Sigmoid colon (tissue), 7 donors: ENCODE data around the gene ADAM23. TPM values are rescaled to one million over a fixed set of nuclear protein-coding genes. Genes with fewer than 3 reads are reported as not detected.

Experiments
- DNase-seq: peaks from one replicate; pipeline ENCODE4 v3.0.0-alpha.2; 2019
- H3K27ac ChIP-seq, 4 donors: fragments of 200-600 bp; sonication (generic); one replicate each; pipeline ENCODE4 v1.5.1; 2016 to 2019; ENCODE audit warnings: mild to moderate bottlenecking in 1 of 4
- H3K27me3 ChIP-seq, 3 donors: fragments of 200-600 bp; sonication (generic); one replicate each; pipeline ENCODE4 v1.5.1; 2019; ENCODE audit warnings: mild to moderate bottlenecking in 1 of 3
- H3K36me3 ChIP-seq, 4 donors: fragments of 200-600 bp; sonication (generic); one replicate each; pipeline ENCODE4 v1.5.1; 2016 to 2019
- H3K4me1 ChIP-seq, 4 donors: fragments of 200-600 bp; sonication (generic); one replicate each; pipeline ENCODE4 v1.5.1; 2017 to 2019
- H3K4me3 ChIP-seq, 4 donors: fragments of 200-600 bp; sonication (generic); one replicate each; pipeline ENCODE4 v1.5.1; 2017 to 2019; ENCODE audit warnings: mild to moderate bottlenecking in 2 of 4, moderate library complexity in 1 of 4
- H3K9me3 ChIP-seq, 4 donors: fragments of 200-600 bp in 3 of 4; sonication (generic) in 3 of 4; one replicate each; pipeline versions ENCODE4 v1.5.1 to v1.6.1; 2013 to 2019
- EP300 ChIP-seq, 4 donors: sonication (generic); formaldehyde crosslinking; IDR thresholded peaks; one replicate each; pipeline ENCODE4 v1.6.1; 2017; ENCODE audit warnings: antibody characterized with exemption in 4 of 4
- POLR2A ChIP-seq, 2 donors: fragments of 450-650 bp; IDR thresholded peaks; one replicate each; pipeline ENCODE4 v1.6.1; 2016; ENCODE audit warnings: antibody characterized with exemption in 2 of 2, mild to moderate bottlenecking in 2 of 2, moderate library complexity in 2 of 2
- POLR2AphosphoS5 ChIP-seq, 4 donors: sonication (generic); formaldehyde crosslinking; IDR thresholded peaks; one replicate each; pipeline ENCODE4 v1.6.1; 2017; ENCODE audit warnings: antibody characterized with exemption in 4 of 4
- WGBS, 2 donors: extraction: QIAGEN DNeasy Blood & Tissue Kit; methylation state at CpG; one replicate each; pipeline ENCODE4 v1.1.7; 2013; 5-methylcytosine and 5-hydroxymethylcytosine counted together
- intact Hi-C: fragments of 100-400 bp; cut with DNase I; formaldehyde crosslinking; loops from one replicate; pipeline ENCODE4 v1.15.1; 2023
- polyA plus RNA-seq, 3 donors: library from polyadenylated mRNA; stranded (reverse); fragments of 200-250 nt; gene quantifications; one replicate each; pipeline ENCODE4 v1.2.3, GENCODE V29; 2013
- total RNA-seq, 4 donors: library from RNA; depleted of rRNA; stranded (reverse); fragments of >200 nt; gene quantifications; one replicate each; pipeline ENCODE4 v1.1.0, GENCODE V29; 2016
- TF ChIP-seq, protein P1 (sequence below), 4 experiments: fragments of 450-650 bp in 3 of 4; fragments of 200-600 bp in 1 of 4; IDR thresholded peaks; one replicate each; pipeline ENCODE4 v1.5.1; 2016 to 2019; ENCODE audit warnings: antibody characterized with exemption in 4 of 4, mild to moderate bottlenecking in 3 of 4, moderate library complexity in 2 of 4
- donor health status: healthy with polysubstance abuse.
- donor health status: Bipolar disorder and iron deficiency.
- donor health status: healthy.

ADAM23 gene
- total and polyA plus RNA-seq, 7 donors: under 0.01 to 2.9 (median 1.6) TPM

DNA sequence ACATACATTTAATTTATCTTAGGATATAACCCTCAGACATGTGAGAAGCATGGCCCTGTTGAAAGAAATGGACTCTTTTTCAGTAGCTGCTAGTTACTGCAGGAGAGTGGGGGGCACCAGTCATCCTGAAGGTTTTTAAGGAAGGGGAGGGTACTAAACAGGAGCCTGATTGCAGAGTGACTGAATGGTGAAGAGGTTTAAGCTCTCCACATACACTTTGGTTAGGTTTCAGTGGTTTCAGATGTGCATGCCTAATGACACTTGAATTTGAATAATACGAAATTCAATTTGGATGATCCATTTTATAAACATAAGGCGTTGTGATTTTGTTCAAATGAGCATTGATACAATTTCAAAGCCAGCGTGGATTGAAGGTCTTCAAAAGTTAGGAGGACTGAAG lies 188.0 kb downstream of the ADAM23 start:
- no peaks in the 10 kb centered on the region for H3K36me3 ChIP-seq
- no peaks in the 10 kb centered on the region for H3K4me1 ChIP-seq
- no peak overlapping the region for H3K4me3 ChIP-seq
- DNase-seq: no peak
- H3K27ac ChIP-seq: no peak overlapping the region
- intact Hi-C loops: no loop called here
- no peak for TF ChIP-seq POLR2AphosphoS5 (IDR thresholded peaks at IDR 0.05)
- TF ChIP-seq, protein P1, sequence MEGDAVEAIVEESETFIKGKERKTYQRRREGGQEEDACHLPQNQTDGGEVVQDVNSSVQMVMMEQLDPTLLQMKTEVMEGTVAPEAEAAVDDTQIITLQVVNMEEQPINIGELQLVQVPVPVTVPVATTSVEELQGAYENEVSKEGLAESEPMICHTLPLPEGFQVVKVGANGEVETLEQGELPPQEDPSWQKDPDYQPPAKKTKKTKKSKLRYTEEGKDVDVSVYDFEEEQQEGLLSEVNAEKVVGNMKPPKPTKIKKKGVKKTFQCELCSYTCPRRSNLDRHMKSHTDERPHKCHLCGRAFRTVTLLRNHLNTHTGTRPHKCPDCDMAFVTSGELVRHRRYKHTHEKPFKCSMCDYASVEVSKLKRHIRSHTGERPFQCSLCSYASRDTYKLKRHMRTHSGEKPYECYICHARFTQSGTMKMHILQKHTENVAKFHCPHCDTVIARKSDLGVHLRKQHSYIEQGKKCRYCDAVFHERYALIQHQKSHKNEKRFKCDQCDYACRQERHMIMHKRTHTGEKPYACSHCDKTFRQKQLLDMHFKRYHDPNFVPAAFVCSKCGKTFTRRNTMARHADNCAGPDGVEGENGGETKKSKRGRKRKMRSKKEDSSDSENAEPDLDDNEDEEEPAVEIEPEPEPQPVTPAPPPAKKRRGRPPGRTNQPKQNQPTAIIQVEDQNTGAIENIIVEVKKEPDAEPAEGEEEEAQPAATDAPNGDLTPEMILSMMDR (IDR thresholded peaks at IDR 0.05): no peak
- TF ChIP-seq EP300 (IDR thresholded peaks at IDR 0.05): no peak
- TF ChIP-seq POLR2A (IDR thresholded peaks at IDR 0.05): no peak
- no peaks in the 10 kb centered on the region for H3K9me3 ChIP-seq
- H3K27me3 ChIP-seq: no peaks in the 10 kb centered on the region
- WGBS, 2 donors: 37 to 49% methylated on average over 3 of the region's 3 CpGs

DNA sequence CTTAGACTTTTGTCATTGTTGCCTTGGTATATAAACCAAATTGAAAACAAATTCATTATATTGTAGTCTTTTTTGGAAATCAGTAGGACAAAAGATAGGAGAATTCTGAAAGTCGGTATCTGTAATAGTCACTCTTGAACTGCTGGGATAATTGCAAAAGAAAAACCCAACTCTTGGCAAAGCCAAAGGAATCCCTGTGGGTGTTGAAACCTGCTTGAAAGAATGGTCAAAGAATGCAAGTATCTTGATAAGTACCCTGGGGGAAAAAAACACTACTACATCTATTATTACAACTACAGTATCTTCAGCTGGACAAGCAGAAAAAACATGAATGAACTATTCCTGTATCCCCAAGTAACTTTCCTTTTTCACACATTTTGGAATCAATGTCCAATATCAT lies 191.7 kb downstream of the ADAM23 start:
- H3K4me3 ChIP-seq: no peak overlapping the region
- H3K4me1 ChIP-seq: no peaks in the 10 kb centered on the region
- no peak overlapping the region for H3K27ac ChIP-seq
- intact Hi-C loops: no loop called here
- no peak for DNase-seq
- no peaks in the 10 kb centered on the region for H3K9me3 ChIP-seq
- WGBS, 2 donors: 83 to 84% methylated on average over 1 of the region's 1 CpG
- TF ChIP-seq POLR2A (IDR thresholded peaks at IDR 0.05) (no peak), EP300 (IDR thresholded peaks at IDR 0.05) (no peak), POLR2AphosphoS5 (IDR thresholded peaks at IDR 0.05) (no peak)
- TF ChIP-seq, protein P1 (IDR thresholded peaks at IDR 0.05): no peak
- H3K36me3 ChIP-seq: no peaks in the 10 kb centered on the region
- peaks cover 0 to 4% (median 0%) of the 10 kb centered on the region in 3 donors for H3K27me3 ChIP-seq

DNA sequence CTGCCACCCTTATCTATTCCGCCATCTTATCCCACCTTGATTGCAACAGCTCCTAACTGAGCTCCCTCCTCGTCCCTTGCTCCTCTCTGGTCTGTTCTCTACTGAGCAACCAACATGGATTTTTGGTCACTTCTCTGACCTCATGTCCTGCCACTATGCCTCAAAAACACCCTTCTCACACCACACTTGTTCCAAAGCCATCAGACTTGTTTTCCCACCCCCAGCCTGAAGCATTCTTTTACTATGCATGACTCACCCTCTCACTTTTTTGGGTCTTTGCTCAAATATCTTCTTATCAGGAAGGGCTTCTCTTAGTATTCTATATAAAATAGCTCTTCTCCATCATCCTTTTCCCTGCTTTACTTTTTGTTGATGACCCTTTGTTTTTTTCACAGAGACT lies 196.3 kb downstream of the ADAM23 start:
- Histone ChIP-seq H3K36me3 (no peaks in the 10 kb centered on the region), H3K4me1 (no peaks in the 10 kb centered on the region), H3K27me3 (peaks cover 7 to 30% (median 16%) of the 10 kb centered on the region in 3 donors), H3K27ac (no peak overlapping the region), H3K9me3 (no peaks in the 10 kb centered on the region), H3K4me3 (no peak overlapping the region)
- TF ChIP-seq POLR2AphosphoS5 (IDR thresholded peaks at IDR 0.05): no peak
- TF ChIP-seq POLR2A (IDR thresholded peaks at IDR 0.05): no peak
- TF ChIP-seq, protein P1 (IDR thresholded peaks at IDR 0.05): no peak
- no peak for TF ChIP-seq EP300 (IDR thresholded peaks at IDR 0.05)
- no peak for DNase-seq
- 25 to 45% methylated on average over 2 of the region's 2 CpGs for WGBS, 2 donors
- intact Hi-C loops: no loop called here

GRCh38 chr2:206641226-206641625 lies 197.9 kb downstream of the ADAM23 start:
- no peak overlapping the region for H3K4me3 ChIP-seq
- H3K27me3 ChIP-seq: peaks cover 7 to 30% (median 16%) of the 10 kb centered on the region in 3 donors
- no peak overlapping the region for H3K27ac ChIP-seq
- no peak for DNase-seq
- 45 to 51% methylated on average over 3 of the region's 3 CpGs for WGBS, 2 donors
- intact Hi-C loops: no loop called here
- no peaks in the 10 kb centered on the region for H3K4me1 ChIP-seq
- H3K9me3 ChIP-seq: no peaks in the 10 kb centered on the region
- TF ChIP-seq, protein P1 (IDR thresholded peaks at IDR 0.05): no peak
- TF ChIP-seq EP300 (IDR thresholded peaks at IDR 0.05): no peak
- TF ChIP-seq POLR2A (IDR thresholded peaks at IDR 0.05): no peak
- TF ChIP-seq POLR2AphosphoS5 (IDR thresholded peaks at IDR 0.05): no peak
- H3K36me3 ChIP-seq: no peaks in the 10 kb centered on the region
